HG03064 (cell line): Measurements from ENCODE around the gene CCHCR1.
"Not testable (repeated sequence)": the region's sequence is repeated elsewhere in the genome, so short reads cannot be mapped to it uniquely, and the experiment has no call there.

ENCODE experiments used
- ATAC-seq: cut with Tn5 transposase; IDR thresholded peaks from one replicate; pipeline ENCODE4 v1.9.1; 2021; ENCODE audit warnings: low read depth; ENCODE audit not compliant: unreplicated experiment

Gene CCHCR1

GRCh38 chr6:31185695-31186051 lies 28.1 kb upstream of the CCHCR1 start:
- not testable (repeated sequence) for ATAC-seq

- ATAC-seq, result not testable (repeated sequence)
These were observed 26.3 kb upstream of the CCHCR1 start for GRCh38 chr6:31183859-31184258.

GRCh38 chr6:31183287-31183686 lies 25.7 kb upstream of the CCHCR1 start:
- not testable (repeated sequence) for ATAC-seq

GRCh38 chr6:31180500-31180899 lies 22.9 kb upstream of the CCHCR1 start:
- ATAC-seq, result no peak

- no peak for ATAC-seq
These were observed 22.3 kb upstream of the CCHCR1 start for GRCh38 chr6:31179896-31180295.

GRCh38 chr6:31179042-31179386 lies 21.4 kb upstream of the CCHCR1 start:
- ATAC-seq, result no peak

GRCh38 chr6:31178143-31179041 lies 20.8 kb upstream of the CCHCR1 start:
- no peak for ATAC-seq

- no peak for ATAC-seq
These were observed 18.4 kb upstream of the CCHCR1 start for GRCh38 chr6:31175971-31176370.

- no peak for ATAC-seq
These were observed 16.8 kb upstream of the CCHCR1 start for GRCh38 chr6:31174378-31174777.

- ATAC-seq, result no peak
These were observed 15.8 kb upstream of the CCHCR1 start for GRCh38 chr6:31173406-31173805.

GRCh38 chr6:31172973-31173384 lies 15.4 kb upstream of the CCHCR1 start:
- ATAC-seq, result no peak

GRCh38 chr6:31171931-31172905 lies 14.6 kb upstream of the CCHCR1 start:
- no peak for ATAC-seq

GRCh38 chr6:31170987-31171671 lies 13.5 kb upstream of the CCHCR1 start:
- ATAC-seq, result no peak

- ATAC-seq, result no peak
These were observed 12.9 kb upstream of the CCHCR1 start, which contains the start of gene POU5F1 for GRCh38 chr6:31170600-31170881. POU5F1 (minus strand) TSS chr6:31170682; CDS start chr6:31170620, 62 bp downstream.

- not testable (repeated sequence) for ATAC-seq
These were observed 12.4 kb upstream of the CCHCR1 start for GRCh38 chr6:31169858-31170599.

GRCh38 chr6:31169123-31169857 lies 11.7 kb upstream of the CCHCR1 start:
- no peak for ATAC-seq

GRCh38 chr6:31168606-31169005 lies 11.0 kb upstream of the CCHCR1 start:
- ATAC-seq, result no peak

GRCh38 chr6:31165986-31166385 lies 8.4 kb upstream of the CCHCR1 start:
- no peak for ATAC-seq

- ATAC-seq, result not testable (repeated sequence)
These were observed 7.6 kb upstream of the CCHCR1 start for GRCh38 chr6:31165064-31165832.
